DMS79 treated with DMSO at 0.1 percent for 48 hours (cell line): Measurements from ENCODE around the gene POM121C.
"Not testable (repeated sequence)": the region's sequence is repeated elsewhere in the genome, so short reads cannot be mapped to it uniquely, and the experiment has no call there.

ENCODE experiments used
- DNase-seq: peaks from one replicate; lab custom pipeline; 2025; lab: John Stamatoyannopoulos, UW

Gene POM121C

DNA sequence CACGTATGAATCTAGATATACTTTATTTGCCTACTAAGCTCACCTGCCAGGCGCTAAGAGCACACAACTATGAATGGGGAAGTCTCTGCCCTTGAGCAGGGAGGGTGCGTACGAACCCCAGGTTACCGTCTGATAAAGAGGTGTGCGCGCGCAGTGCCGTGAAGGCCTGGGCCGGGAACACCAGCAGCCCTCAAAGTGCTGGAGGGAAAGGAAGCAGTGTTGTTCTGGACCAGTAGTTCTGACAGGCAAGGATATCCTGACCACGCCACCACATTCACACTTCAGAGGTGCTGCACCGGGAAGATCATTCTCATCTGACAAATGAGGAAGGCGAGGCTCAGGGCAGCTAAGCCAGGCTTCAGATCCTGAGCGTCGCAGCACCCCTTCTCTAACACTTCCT lies 62.6 kb downstream of the POM121C start:
- DNase-seq: not testable (repeated sequence)

DNA sequence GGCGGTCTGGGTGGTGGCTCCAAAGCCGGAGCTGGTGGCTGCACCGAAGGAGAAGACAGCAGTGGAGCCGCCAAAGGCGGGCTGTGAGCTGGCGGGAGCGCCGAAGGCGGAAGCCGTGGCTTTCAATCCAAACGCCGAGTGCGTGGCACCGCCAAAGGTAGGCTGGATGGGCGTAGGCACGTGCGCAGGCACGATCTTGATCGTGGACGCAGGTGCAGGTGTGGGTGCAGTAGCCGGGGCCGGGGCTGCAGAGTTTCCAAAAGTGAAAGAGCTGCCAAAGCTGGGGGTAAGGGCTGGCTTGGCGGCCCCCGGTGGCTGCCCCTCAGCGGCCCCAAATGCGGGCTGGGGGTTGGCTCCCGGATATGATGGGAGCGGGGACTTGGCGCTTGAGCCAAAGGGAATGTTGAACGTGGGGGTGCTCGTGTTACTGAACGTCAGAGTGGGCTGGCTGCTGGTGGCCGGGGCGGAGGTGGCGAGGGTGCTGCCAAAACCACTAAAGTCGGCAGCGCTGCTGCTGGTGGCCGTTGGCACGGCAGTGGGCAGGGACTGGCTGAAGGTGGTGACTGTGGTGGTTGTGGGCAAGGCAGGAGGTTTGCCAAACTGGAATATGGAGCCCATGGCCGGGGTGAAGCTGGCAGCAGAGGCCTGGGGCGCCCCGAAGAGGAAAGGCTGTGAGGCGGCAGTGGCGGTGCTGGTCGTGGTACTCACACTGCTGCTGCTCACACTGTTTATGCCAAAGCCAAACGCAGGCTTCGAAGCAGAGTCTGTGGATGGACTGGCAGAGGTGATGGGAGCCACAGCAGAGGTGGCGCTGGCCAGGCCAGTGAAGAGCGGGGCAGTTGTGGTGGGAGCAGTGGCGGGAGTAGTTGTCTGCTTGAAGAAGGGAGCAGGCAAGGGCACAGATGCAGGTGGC lies 64.0 kb downstream of the POM121C start:
- DNase-seq: not testable (repeated sequence)

DNA sequence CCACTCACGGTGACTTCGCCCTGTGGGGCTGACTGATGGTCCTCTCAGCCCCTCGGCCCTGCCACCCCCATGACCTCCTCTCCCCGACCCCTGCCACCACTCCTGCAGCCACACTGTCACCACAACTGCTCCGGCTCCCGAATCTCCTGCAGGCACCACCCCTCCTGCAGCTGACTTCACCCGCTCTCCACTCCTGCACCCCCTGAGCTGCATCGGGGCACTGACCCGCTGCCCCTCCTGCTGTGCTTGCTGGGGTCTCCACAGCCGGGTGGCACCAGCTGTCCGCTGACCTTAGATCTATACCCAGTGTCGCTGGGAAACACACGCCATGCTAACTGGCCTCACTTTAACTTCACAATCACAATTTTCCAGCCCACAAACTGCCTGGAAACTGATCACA lies 65.9 kb downstream of the POM121C start:
- not testable (repeated sequence) for DNase-seq

DNA sequence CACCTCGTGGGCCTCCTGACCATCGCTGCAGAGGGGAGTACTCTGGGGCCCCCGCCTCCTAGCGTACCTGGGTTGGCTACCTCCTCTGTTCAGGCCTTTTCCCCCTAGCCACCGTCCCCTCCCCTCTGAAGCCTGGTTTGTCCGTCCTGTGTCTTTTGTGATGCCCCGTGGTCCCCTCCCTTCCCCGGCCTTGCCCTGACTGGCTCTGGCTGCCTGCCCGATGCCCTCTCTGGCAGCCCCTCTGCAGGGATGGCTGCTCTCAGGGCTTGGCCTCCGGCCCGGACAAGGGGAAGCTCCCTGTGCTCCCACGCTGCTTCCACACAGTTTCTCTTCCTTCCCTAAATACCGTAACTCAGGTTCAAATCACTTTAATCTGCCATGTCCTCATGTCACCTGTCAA lies 66.4 kb downstream of the POM121C start:
- not testable (repeated sequence) for DNase-seq

DNA sequence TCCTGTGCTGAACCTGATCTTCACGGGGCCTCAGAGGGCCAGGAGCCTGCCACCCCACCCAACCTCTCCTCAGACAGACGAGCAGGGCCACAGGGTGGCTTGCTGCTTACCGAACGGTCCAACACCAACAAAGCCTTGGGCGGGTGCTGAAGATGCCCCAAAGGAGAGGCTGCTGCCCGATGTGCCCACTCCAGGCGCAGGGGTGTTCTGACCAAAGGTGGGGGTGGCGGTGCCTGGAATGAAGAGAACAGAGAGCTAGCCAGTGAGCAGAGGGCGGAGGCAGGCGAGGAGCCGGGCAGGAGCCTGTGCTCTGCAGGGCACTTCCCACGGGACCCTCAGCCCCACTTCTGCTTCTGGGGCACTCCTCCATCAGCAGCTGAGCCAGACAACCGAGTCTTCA lies 66.9 kb downstream of the POM121C start:
- not testable (repeated sequence) for DNase-seq

- not testable (repeated sequence) for DNase-seq
Measured at GRCh38 chr7:75418292-75418858, 67.7 kb downstream of the POM121C start.

GRCh38 chr7:75416787-75417186 lies 69.3 kb downstream of the POM121C start:
- DNase-seq: not testable (repeated sequence)

- DNase-seq: not testable (repeated sequence)
Measured at GRCh38 chr7:75415829-75416373, 70.2 kb downstream of the POM121C start.

DNA sequence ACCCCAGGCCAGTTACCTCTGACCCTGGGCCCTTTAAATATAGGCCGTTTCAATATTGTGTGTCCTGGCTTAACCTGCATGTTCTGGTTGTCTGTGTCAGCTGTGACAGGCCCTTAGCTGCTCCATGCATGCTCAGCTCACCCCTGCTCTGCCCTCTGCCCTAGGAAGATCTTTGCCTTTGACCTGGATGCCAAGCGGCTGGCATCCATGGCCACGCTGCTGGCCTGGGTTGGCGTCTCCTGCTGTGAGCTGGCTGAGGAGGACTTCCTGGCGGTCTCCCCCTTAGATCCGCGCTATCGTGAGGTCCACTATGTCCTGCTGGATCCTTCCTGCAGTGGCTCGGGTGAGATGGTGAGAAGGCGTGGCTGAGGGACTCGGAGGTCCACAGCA lies 70.7 kb downstream of the POM121C start:
- DNase-seq: not testable (repeated sequence)

DNA sequence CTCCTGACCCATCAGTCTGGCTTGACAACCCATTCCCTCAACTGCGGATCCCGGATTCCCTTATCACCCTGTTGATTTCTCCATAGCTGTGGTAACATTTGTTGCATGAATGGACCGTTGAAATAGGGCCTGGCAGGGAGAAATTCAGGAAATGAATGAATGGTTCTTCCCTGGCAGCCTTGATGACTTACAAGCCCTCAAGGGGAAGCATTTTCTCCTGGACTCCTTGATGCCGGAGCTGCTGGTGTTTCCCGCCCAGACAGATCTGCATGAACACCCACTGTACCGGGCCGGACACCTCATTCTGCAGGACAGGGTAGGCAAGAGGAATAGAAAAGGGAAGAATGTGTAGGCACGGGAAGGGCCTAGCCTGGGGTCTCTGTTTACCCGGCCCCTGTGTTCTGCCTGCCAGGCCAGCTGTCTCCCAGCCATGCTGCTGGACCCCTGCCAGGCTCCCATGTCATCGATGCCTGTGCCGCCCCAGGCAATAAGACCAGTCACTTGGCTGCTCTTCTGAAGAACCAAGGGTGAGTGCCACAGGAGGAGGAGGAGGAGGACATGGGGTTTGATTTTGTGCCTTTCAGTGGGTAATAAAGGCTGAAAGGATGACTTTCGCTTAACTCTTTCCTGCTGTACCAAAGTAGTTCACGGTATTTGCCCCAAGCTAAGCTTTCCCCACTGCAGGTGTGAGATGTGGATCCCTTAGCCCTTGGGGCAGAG lies 71.2 kb downstream of the POM121C start:
- not testable (repeated sequence) for DNase-seq

DNA sequence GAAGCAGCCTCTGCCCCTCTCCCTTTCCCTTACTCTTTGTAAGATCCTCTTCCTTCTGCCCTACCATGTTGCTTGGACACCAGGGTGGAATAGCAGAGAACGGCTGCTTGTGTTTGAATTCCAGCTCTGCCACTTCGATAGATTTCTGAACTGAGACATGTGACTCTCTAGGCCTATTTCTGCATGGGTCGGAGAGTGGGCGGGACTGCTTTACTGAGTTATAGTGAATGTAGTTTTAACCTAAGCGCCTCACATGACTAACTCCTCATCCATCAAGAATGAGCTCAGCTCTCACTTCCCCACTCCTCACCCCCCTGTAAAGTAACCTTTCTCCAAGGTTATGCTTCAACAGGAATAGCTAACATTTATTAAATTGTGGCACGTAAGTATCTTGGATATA lies 71.9 kb downstream of the POM121C start:
- DNase-seq: not testable (repeated sequence)

- not testable (repeated sequence) for DNase-seq
Measured at GRCh38 chr7:75410823-75411173, 75.3 kb downstream of the POM121C start.

DNA sequence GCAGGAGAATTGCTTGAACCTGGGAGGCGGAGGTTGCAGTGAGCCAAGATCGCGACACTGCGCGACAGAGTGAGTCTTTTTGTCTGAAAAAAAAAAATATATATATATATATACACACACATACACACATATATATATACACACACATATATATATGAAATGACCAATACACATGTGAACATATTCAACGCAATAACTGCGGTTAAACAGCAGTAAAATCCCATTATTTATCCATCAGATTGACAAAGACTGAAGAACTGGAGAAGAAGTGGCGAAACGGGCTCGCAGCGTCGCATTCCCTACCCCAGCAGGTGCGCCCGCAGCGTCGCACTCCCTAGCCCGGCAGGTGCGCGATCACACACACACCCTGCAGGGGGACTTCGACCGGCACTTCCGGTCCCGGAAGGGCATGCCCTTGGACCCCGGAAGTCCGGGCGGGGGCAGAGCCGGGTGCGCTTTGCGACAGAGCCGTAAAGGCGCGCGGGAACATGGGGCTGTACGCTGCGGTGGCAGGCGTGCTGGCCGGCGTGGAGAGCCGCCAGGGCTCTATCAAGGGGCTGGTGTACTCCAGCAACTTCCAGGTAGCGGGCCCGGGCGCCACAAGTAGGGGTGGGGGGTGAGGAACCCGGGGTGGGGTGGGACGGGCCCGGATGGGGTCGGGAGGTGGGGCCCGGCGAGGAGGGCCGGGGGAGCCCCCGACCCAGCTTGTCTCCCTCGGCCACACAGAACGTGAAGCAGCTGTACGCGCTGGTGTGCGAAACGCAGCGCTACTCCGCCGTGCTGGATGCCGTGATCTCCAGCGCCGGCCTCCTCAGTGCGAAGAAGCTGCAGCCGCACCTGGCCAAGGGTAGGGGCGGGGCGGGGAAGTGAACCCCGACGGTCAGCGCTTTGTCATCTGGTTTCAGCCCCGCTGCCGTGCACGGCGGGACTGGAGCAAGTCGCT lies 75.9 kb downstream of the POM121C start:
- not testable (repeated sequence) for DNase-seq

DNA sequence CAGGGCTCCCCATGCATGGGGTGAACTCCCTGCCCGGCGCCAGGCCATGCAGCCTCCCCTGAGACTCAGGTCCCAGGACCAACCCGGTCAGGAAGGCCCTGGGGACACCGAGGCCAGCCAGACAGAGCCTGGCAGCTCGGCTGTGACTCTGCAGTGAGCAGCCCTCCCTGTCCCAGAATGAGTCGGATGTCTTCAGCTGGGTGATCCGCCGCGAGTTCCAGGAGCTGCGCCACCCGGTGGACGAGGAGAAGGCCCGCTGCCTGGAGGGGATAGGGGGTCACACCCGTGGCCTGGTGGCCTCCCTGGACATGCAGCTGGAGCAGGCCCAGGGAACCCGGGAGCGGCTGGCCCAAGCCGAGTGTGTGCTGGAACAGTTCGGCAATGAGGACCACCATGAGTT lies 81.4 kb downstream of the POM121C start:
- not testable (repeated sequence) for DNase-seq

DNA sequence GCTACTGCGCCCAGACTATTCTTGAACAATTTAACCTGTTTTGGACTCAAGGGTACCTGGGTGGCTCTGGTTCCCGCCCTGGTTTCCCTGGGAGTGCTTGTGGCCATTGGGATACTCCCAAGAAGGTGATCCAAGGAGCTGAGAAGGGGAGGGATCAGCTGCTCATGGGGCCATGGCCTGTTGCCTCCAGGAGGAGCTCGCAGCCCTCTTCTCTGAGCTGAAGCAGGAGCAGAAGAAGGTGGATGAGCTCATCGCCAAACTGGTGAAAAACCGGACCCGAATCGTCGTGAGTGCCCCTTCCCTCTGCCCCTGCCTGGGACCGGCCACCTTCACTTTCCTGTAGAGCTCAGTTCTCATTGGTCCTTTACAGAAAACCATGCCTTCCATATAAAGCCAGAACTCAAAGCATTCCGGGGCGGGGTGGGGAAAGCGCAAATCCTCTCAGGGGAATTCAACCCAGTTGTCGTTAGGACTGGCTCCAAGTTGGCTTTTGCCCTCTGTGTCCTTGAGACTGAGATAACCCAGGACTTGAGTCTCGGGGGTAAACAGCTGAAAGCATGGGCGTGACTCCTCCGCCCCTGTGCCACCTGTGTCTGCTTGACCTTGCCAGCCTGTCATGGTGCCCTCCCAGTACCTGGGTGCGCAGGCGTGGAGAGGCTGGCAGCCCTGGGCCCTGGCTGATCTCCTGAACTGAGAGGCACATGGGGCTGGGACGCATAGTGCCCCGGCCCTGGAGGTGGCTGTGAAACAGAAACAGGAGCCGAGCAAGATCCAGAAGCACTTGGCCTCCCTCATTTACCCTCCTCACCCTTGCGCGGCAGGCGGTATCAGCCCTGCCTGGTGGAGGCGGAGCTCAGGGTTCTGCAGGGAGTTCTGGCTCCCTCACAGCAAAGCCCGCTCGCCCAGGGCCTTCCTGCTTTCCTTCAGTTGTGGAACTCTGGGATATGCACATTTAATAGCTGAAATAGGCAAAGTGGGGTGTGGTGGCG lies 82.3 kb downstream of the POM121C start:
- not testable (repeated sequence) for DNase-seq

- not testable (repeated sequence) for DNase-seq
Measured at GRCh38 chr7:75400575-75400974, 85.5 kb downstream of the POM121C start.

GRCh38 chr7:75398771-75399700 lies 87.1 kb downstream of the POM121C start:
- DNase-seq: not testable (repeated sequence)

DNA sequence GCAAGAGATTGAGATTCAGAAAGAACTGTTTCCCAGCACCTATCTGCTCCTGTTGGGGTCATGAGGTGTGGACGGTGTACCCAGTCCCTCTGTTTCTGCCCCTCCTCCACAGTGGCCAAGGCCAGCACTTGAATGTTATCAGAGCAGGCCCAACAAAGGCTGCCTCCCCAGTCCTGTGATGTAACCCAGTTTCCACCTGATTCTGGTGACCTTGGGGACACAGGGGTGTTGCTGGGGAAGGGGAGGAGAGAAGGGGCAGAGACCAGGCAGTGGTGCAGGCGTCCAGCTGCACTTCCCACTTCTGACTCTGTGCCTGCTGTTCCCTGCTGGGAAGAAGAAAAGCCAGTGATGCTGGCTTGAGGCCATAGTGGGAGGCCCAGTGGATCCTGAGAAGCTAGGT lies 88.2 kb downstream of the POM121C start:
- not testable (repeated sequence) for DNase-seq

GRCh38 chr7:75395329-75395728 lies 90.8 kb downstream of the POM121C start, which contains the start of gene TRIM73:
Gene TRIM73, plus strand, starts transcription at chr7:75395629. Its CDS starts 3,305 bp downstream, at chr7:75398934.
- DNase-seq: not testable (repeated sequence)
